Fibroblast of lung (primary cell): ENCODE results near the gene KLF15.

ENCODE experiments used
- CTCF ChIP-seq, 2 donors: IDR thresholded peaks in 1 of 2; conservative IDR thresholded peaks in 1 of 2; 1 replicate in 1 of 2; 2 replicates in 1 of 2; pipeline ENCODE4 v1.5.1; 2011 to 2012; ENCODE audit warnings: low read length in 2 of 2, control low read depth in 1 of 2, inconsistent platforms in 1 of 2, low read depth in 1 of 2, mild to moderate bottlenecking in 1 of 2
- EZH2 ChIP-seq: IDR thresholded peaks from 2 replicates; pipeline ENCODE4 v1.5.1; 2012; ENCODE audit warnings: low read length, control low read depth, mild to moderate bottlenecking; ENCODE audit errors: missing control alignments

- TF ChIP-seq CTCF (conservative IDR thresholded peaks at IDR 0.05 in 1 of 2, IDR thresholded peaks at IDR 0.05 in 1 of 2; ENCODE audit: low read depth in 1 of 2, low read length in 2 of 2) (no peak), EZH2 (no peak)
Measured at GRCh38 chr3:126371096-126371705, 14.0 kb upstream of the KLF15 start.
